ENCODE measurements around the gene CD99.
"Not testable (repeated sequence)": the region's sequence is repeated elsewhere in the genome, so short reads cannot be mapped to it uniquely, and the experiment has no call there.

CD99 gene

DNA sequence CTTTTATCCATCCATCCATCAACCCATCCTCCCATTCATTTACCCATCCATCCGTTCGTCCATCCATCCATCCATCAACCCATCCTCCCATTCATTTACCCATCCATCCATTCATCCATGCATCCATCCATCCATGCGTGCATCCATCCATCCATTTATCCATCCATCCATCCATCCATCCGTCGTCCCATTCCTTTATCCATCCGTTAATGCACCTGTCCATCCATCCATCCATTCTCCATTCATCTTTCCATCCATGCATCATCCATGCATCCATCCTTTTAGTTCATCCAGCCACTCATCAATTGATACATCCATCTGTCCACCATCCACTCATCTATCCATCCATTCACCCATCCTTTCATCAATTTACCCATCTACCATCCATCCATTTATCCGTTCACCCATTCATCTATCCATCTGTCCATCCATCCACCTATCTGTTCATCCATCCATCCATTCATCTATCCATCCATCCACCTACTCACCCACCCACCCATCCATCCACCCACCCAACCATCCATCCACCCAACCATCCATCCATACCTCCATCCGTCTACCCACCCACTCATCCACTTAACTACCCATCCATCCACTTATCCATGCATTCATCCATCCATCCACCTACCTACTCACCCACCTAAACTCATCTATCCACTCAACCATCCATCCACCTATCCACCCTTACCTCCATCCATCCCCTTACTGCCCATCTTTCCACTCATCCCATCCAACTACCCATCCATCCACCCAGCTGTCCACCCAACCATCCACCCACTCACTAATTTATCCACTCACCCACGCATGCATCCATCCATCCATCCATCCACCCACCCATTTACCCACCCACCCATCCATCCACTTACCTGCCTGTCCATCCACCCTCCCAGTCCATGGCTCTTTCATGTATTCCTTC, 9.6 kb downstream of the CD99 start:
- DNase-seq = no peak

DNA sequence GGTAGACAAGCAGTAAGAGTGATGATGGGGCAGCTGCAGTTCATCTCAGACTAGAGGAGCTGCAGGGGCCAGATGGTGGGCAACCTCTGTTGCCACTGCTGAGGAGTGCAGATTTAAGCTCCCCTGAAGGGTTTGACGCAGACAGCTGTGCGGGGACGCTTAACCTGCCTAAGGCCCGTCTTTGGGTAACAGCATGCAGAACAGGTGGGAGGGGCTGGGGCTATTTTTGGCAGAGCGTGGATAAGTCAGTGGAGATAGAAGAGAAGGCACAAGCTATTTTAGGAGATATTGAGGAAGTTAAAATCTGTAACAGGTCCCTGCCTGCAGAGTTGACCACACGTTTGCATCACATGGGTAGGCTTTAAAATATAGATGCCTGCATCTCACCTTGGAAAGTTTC, 10.5 kb downstream of the CD99 start:
- DNase-seq = no peak

DNA sequence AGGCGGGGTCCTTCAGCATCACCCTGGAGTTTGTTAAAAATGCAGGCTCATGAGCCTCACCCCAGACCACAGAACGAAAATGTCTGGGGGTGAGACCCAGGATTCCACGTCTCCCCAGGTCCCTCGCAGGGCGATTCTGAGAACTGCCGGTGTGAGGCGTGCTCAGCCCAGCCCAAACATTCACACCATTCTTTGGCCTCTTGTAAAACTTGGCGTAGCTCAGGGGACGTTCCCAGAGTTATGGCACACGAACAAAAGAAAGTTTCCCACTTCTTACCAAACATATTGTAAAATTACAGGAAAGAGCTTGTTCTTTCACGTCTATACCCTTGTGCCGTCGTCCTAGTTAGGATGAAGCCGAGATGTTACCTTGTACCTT, 12.9 kb downstream of the CD99 start:
- DNase-seq = no peak

DNA sequence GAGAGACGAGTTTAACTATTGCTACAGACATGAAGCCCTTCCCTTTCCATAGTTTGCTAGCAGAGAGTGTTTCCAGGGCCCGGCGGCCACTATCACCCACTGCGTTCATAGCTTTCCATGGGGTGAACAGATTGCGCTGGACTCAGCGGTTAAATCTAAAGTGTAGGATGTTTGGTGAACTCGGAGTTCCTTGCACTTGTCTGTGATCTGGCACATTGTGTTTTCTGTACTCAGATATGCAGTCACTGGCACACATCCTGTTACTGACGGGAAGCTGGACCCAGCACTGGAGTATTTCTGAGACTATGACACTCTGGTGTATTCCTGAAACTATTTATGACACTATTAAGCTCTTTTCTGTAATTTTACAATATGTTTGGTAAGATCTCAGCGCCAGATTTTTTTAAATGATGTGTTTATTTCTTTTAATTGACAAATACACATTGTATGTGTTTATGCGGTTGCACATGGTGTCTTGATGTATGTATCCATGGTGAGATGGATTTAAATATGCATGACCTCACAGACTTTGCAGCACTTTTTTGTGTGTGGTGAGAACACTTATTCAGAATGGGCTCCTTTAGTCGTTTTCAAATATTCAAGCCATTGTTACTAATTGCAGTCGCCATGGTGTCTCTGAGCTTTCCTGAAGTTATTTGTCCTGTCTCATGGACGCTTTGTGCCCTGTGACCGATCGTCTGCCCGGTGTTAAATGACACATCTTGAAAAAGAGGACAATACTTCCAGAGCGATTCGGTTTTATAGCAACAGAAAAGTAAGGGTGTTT, 14.1 kb downstream of the CD99 start:
- DNase-seq = no peak

DNA sequence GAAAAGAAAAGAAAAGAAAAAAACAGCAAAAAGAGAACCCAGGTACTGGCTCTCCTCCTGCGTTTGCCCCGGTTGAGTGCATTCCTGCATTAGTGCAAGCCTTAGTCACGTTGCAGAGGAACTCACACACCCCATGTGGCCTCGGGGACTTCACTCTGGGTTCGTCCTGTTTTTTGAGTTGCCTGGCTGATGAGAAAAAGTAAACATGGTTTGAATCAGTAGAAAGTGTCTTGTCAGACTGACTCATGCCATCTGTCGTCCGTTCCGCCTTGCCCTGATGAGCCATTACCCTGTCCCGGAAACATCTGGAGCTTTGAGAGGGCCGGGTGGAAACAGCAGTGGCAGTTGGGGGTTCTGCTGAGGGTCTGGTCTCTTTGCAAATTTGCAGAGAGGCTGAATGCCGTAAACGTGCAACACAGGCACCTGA, 16.3 kb downstream of the CD99 start:
- DNase-seq = no peak

DNA sequence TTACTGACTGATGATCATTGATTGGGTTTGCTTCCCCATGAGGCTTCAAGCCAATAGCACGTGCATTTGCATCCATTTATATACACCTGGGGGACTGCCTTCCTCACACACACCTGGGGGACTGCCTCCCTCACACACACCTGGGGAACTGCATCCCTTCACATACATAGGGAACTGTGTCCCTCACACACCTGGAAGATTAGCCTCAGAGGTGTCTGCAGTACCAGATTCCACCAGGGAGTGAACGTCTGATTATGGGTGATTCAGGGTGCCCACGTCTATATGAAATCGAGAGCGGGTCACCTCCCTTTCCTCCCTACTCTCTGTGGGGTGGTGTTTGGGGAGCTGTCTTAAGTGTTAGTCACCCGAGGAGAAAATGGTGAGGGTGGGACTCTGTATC, 16.9 kb downstream of the CD99 start:
- no peak for DNase-seq

DNA sequence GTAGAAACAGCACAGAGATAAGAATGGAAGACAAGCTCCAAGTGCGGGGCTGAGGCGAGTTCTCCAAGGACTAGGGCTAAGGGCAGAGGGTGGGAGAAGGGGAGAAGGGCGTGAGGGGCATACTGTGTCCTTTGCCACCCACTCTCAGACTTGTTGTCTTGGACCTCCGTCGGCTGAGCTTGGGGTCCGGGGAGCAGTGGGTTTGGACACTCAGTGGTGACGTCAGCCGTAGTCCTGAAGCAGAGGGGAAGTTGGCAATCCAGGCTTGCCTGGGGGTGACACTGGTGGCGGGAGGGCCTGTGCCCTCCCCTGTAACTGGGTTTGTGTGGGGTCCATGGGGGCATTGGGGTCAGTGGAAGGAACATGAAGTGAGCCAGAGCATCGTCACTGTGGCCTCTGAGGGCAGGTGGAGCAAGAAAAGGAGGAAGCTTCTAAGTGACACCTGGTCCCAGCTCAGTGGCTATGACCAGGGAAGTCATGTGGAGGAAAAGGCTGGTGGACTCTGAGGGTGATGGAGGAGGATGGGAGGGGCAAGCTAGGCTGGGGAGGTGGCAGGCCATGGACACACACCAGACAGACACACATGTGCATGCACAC, 17.6 kb downstream of the CD99 start:
- DNase-seq = no peak

DNA sequence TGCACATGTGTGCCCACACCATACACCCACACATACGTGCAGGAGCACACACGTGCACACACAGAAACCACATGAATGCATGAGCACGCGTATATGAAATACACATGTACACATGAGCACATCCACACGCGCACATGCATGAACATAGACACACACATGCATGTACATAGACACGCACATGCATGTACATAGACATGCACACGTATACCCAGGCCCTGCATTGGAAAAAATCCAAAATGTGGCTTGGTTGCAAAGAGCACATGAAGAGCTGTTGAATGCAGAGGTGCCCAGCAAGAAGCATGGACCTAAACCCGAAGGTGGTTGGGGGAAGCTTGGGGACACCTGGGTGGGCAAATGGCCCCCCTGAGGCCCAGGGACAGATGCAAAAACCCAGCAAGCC, 18.5 kb downstream of the CD99 start:
- DNase-seq = no peak

DNA sequence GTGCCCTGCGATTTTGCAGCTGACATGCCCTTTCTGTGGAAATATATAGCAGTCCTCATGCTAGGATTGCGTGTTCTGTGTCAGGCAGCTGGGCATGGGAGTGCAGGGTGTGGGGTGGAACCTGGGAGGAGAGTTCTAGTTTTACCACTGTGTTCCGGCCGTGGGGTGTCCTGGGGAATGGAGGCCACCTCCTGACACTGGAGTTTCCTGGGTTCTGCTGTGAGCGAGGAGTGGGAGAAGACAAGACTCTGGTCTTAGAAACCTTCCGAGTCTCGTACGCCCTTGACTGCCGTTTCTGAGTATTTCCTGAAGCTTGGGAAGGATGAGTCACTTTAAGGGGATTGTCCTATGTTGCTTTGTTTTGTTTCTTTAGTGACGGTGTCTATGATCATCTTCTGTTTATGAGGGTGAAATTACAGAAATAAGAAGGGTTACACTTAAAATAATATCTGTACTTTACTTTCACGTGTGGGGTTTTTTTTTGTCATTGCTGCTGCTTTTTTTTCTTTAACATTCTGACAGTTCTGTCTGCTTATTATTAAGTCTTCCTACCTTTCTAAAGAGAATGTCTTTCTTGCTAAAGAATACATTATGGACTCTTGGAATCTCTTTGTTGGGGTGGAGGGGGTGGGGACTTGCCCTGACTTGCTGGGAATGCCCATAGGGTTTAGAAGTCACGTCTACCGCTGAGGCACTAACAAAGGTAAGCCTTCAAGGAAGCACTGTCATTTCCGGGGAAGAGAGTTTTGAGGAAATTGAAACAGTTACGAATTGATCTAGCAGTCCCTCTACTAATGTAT, 19.1 kb downstream of the CD99 start:
- no peak for DNase-seq

DNA sequence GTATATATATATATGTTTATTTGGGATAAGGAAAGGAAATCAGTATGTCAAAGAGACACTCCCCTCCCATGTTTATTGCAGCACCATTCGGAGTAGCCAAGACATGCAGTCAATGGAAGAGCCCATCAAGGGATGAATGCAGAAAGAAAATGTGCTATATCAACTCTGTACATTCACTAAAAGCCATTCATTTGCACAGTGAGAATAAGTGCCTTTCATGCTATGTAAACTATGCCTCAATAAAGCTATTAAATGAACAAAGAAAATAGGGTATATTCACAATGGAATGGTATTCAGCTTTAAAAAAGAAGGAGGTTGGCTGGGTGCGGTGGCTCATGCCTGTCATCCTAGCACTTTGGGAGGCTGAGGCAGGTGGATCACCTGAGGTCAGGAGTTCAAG, 20.3 kb downstream of the CD99 start:
- no peak for DNase-seq

DNA sequence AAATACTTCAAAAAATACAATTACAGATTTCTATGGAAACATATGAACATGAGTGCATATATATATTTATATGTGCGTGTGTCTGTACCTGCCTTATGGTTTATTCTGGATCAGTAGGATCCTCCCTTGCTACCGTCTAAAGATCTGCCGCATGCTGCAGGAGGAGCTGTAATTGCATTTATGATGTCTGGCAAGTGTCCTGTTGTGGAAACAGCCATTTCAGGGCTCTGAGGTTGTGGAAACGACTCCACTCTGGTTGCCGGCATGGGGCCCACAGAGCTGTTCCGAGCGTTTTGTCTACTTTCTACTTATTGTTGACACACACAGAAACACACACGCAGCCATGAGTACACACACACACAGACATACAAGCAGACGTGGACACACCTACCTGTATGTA, 21.3 kb downstream of the CD99 start:
- DNase-seq = no peak

DNA sequence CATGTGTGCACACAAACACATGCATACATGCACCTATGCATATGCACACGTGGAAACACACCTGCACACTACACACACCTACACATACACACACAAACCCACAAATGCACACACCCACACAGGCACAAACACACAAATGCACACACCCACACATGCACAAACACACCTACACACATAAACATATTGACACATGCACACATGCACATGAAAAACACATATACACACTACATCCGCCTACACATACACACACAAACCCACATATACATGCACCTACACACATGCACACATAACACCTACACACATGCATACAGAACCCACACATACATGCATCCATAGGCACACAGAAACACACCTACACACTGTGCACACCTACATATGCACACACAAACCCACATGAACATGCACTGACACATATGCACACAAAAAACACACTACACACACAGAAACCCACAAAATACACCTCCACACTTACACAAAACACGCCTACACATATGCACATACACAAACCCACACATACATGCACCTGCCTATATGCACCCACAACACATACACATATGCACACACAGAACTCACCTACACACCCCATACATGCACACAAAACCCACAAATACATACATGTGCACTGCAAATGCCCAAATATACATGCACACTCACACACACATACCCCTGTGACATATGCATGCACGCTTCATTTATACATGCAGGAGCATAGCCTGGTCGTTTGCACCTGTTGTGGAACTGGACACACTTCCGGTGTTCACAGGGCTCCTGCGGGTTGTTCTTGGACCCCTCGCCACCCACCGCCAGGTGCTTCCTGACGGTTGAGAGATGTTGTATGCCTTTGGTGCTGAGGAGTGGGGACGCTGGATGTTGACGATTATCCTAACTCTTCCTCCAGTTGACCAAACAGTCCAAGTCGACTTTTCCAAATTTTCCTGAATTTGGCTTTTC, 22.1 kb downstream of the CD99 start:
- no peak for DNase-seq

DNA sequence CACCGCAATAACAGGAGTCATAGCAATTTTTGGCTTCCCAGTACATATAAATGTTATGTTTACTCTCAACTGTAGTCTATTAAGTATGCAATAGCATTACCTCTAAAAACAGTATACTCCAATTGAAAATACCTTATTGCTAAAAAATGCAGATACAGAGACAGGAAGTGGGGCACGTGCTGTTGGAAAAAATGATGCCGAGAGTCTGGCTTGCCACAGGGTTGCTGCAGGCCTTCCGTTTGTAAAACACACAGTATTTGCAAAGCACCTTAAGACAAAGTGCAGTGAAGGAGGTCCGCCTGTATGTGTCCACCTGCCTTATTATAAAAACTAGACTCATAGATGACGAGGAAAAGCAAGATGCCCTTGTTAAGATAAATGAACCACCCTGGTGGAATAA, 23.5 kb downstream of the CD99 start:
- no peak for DNase-seq

DNA sequence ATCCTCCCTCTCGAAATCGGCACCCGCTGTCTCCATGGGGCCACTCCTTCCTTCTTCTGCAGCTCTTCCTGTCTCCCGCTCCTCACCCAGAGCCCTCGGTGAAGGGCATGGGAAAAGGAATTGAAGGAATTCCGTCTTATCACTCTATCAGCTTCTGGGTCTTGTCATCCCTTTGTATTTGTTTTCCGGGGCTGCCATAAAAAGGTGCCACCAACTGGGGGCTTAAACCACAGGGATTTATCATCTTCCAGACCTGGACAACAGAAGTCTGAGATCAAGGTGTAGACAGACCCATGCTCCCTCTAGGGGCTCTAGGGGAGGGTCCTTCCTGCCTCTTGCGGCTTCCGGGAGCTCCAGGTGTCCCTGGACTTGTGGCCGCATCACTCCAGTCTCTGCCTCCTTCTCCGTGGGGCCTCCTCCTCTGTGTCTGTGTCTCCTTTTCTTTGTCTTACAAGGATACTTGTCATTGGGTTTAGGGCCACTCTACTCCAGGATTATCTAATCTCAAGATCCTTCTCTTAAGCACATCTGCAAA, 24.0 kb downstream of the CD99 start:
- DNase-seq = no peak

DNA sequence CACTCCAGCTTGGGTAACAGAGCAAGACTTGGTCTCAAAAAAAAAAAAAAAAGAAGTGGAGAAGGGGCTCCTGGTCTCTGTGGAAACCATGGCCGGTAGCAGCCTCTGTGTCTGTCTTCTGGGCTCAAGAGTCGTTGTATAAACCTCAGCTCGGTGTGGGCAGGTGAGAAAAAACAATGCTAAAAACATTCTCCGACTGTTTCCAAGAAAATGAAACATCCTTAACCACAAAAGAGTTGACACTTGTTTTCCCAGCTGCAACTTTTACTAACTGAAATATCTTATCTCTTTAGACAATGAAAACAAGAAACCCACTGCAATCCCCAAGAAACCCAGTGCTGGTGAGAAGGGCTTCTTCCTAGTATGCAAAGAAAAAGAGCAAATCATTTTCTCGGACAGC, 26.2 kb downstream of the CD99 start:
- DNase-seq = no peak

DNA sequence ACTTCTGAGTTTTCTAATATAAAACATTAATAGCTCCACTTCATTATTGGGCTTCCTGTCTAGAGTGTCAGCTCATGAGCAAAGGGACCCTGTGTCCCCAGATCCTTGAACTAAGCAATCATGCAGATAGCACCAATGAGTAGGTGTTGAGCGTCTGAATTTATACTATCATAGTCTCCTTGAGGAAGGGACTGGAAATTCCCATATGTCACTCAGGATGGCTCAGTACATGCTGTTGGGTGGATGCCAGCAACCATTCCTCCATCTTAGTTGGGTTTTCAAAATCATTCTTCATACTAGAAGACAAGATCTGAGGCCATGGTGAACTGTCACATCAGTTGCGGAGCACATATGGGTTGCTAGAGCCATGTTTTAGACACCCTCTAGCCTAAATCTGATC, 27.7 kb downstream of the CD99 start:
- DNase-seq = no peak

DNA sequence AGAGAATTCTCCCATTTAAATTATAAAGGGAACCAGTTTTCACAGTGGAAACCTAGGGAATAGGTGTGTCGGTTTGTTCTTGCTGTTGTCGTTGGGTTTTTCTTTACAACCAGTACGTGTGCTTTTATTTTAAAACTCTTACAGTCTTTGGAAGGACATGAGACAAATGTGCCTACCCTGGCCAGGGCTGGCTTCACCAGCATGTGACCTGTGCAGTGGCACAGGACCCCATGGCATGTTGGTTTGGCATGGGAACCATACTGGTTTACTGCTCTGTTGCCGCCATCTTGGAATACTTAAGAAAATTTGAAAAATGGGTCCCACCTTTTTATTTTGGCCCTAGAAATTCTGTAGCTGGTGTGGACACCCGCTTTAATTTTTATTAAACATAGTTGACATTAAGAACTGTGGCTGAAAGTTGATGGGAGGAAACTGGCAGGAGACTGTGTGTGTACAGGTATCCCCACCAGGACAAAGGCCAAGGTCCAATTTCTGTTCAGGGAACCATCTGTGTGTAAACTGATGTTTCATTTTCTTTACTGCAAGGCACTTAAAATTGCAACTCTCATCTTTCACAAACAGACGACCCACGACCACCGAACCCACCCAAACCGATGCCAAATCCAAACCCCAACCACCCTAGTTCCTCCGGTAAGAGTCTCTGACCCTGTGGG, 28.8 kb downstream of the CD99 start:
- DNase-seq = no peak

DNA sequence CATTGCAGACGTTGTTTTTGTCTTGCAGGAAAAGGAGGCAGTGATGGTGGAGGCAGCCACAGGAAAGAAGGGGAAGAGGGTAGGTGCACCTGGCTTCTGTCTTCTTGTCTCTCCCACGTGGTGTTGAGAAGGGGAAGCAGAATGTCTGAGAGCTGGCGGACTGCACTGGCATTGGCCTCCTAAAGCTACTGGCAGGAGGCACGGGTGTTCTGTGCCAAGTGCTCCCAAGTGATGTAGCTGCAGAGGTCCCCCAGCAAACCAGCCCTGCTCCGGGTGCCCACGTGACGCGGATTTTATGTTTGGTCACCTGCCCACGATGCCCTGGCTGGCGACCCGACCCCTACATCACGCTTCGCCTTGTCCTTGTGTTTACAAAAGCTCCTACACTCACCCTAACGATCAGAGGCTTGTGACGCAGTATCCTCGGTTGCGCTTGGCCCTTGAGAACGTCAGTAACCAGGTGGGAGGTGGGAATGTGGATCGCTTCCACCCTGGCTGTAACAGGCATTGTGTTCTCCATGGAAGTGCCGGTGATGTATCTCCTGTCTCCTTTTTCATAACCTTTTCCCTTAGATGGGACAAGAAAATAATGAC, 32.3 kb downstream of the CD99 start:
- DNase-seq = no peak

DNA sequence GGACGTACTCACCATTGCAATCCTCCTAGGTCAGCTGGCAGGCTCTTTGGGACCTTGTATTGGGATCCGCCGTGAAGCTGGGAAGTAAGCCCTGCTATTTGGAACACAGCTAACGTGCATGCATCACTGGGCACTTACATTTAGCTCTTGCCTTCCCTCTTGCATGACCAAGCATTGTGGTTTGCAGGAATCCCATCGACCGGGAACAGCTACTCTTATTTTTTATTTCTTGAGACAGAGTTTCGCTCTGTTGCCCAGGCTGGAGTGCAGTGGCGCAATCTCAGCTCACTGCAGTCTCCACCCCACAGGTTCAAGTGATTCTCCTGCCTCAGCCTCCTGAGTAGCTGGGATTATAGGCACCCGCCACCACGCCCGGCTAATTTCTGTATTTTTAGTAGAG, 36.2 kb downstream of the CD99 start:
- not testable (repeated sequence) for DNase-seq

DNA sequence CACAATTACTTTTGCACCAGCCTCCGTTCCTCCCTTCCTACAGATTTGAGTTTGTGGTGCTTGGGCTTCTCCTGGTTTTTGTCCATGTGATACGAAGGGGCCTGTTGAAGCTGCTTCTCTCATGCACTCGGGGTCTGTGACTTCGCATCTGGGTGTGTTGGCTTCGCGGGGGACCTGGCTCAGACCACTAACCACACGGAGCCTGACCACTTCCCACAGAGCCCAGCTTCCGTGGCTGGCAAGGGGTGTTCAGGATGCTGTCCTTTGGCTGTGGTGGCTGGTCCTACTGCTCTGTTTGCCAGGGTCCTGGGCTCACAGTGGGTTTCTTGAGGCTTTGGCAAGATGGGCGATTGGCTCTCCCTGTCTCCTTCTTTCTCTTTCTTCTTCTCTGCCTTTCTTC, 41.0 kb downstream of the CD99 start:
- no peak for DNase-seq

DNA sequence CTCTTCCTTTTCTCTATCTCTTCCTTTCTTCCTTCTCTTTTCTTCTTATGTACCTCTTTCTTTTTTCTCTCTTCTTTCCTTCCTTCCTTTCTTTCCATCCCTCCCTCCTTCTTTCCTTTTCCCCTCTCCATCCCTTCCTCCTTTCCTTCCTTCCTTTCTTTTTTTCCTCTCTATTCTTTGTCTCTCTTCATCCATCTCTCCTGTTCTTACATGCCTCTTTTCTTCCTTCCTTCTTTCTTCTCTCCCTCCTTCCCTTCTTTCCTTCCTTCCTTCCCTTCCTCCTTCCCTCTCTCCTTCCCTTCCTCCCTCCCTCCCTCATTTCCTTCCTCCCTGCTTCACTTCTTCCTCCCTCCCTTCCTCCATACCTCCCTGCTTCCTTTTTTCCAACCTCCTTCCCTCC, 41.6 kb downstream of the CD99 start:
- no peak for DNase-seq

Data from NCI-H146 (cell line).